Tibial nerve (tissue), 4 donors: Measurements from ENCODE around the gene RSBN1L.
"Not testable (repeated sequence)": the region's sequence is repeated elsewhere in the genome, so short reads cannot be mapped to it uniquely, and the experiment has no call there.

Experiments used
- CTCF ChIP-seq, 5 experiments: fragments of 200-600 bp in 3 of 5; fragments of 450-650 bp in 2 of 5; sonication (generic) in 3 of 5; IDR thresholded peaks; one replicate each; pipeline ENCODE4 v1.5.1; 2016 to 2019; ENCODE audit warnings: antibody characterized with exemption in 5 of 5, mild to moderate bottlenecking in 3 of 5, moderate library complexity in 2 of 5
- EP300 ChIP-seq, 2 donors: sonication (generic); formaldehyde crosslinking; IDR thresholded peaks; one replicate each; pipeline ENCODE4 v1.6.1; 2017; ENCODE audit warnings: antibody characterized with exemption in 2 of 2, mild to moderate bottlenecking in 1 of 2
- POLR2A ChIP-seq, 2 donors: fragments of 450-650 bp; IDR thresholded peaks; one replicate each; pipeline ENCODE4 v1.6.1; 2017; ENCODE audit warnings: antibody characterized with exemption in 2 of 2, mild to moderate bottlenecking in 2 of 2, moderate library complexity in 2 of 2

- TF ChIP-seq POLR2A, CTCF, EP300 (IDR thresholded peaks at IDR 0.05): not testable (repeated sequence)
Measured at GRCh38 chr7:77714931-77715330, 18.7 kb downstream of the RSBN1L start.
